Neural cell (in vitro differentiated cells): Measurements from ENCODE around the gene PIGQ.

ENCODE experiments used
- EP300 ChIP-seq: fragments of 450-650 bp; conservative IDR thresholded peaks from 2 replicates; pipeline ENCODE4 v1.6.1; 2014; ENCODE audit warnings: antibody characterized with exemption, mild to moderate bottlenecking, moderate library complexity; ENCODE audit not compliant: poor library complexity, severe bottlenecking
- EZH2 ChIP-seq: fragments of 200-600, 300-800 bp; shearing (Covaris generic), sonication (generic); IDR thresholded peaks from 2 replicates; pipeline ENCODE4 v1.6.1; 2014; ENCODE audit warnings: antibody characterized with exemption, low read length, borderline replicate concordance, mild to moderate bottlenecking; ENCODE audit not compliant: insufficient read depth, poor library complexity, severe bottlenecking
- POLR2AphosphoS5 ChIP-seq: IDR thresholded peaks from 2 replicates; pipeline ENCODE4 v1.6.1; 2012
- RAD21 ChIP-seq: fragments of 450-650 bp; conservative IDR thresholded peaks from 2 replicates; pipeline ENCODE4 v1.6.1; 2014; ENCODE audit warnings: antibody characterized with exemption, mild to moderate bottlenecking, moderate library complexity
- SMC3 ChIP-seq: fragments of 450-650 bp; conservative IDR thresholded peaks from 2 replicates; pipeline ENCODE4 v1.6.1; 2014; ENCODE audit warnings: antibody characterized with exemption, mild to moderate bottlenecking, moderate library complexity; ENCODE audit not compliant: poor library complexity
- TAF1 ChIP-seq: IDR thresholded peaks from 2 replicates; pipeline ENCODE4 v1.6.1; 2012; ENCODE audit warnings: low read depth
- TF ChIP-seq, protein P1 (sequence below): fragments of 450-650 bp; IDR thresholded peaks from 2 replicates; pipeline ENCODE4 v1.5.1; 2014; ENCODE audit warnings: antibody characterized with exemption, mild to moderate bottlenecking, moderate library complexity; ENCODE audit not compliant: poor library complexity, severe bottlenecking

DNA sequence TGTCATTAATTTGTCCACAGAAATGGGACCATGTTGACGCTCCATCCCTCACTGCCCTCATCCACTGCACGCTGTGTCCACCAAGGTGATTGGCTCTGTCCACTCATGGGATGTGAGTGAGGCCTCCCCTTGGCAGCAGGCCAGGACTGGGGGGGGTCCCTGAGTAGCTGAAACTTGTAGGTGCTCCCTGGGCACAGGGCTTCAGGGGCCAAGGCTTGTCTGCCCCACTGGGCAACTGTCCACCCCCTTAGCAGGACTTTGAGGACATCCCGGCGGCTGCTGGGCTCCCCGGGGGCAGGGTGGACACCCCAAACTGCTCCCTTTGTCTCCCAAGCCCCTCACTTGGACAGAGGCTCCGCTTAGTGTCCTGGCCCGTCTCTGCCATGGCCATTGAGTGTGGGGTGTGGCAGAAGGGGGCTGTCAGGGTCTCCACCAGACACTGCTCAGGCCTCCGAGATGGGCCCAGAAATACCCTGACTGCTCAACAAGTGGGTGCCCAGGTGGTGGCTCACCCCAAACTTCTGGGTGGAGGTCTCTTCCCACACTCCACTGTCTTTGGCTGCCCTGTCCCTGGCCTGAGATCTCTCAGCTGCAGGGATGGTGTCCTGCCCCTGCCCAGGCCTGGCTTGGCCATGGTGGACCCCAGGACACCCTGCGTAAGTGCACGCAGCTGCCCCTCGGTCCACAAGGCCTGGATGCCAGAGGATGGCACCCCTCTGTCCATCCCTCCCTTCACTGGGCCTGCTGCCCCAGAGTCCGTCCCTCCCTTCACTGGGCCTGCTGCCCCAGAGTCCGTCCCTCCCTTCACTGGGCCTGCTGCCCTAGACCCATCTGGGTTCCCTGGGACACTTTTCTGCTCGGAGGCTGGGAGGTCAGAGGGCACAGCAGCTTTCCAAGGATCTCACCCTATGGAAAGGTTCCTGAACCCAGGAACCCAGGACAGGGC lies 17.1 kb downstream of the PIGQ start:
- TF ChIP-seq, protein P1, sequence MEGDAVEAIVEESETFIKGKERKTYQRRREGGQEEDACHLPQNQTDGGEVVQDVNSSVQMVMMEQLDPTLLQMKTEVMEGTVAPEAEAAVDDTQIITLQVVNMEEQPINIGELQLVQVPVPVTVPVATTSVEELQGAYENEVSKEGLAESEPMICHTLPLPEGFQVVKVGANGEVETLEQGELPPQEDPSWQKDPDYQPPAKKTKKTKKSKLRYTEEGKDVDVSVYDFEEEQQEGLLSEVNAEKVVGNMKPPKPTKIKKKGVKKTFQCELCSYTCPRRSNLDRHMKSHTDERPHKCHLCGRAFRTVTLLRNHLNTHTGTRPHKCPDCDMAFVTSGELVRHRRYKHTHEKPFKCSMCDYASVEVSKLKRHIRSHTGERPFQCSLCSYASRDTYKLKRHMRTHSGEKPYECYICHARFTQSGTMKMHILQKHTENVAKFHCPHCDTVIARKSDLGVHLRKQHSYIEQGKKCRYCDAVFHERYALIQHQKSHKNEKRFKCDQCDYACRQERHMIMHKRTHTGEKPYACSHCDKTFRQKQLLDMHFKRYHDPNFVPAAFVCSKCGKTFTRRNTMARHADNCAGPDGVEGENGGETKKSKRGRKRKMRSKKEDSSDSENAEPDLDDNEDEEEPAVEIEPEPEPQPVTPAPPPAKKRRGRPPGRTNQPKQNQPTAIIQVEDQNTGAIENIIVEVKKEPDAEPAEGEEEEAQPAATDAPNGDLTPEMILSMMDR, result no peak
- TF ChIP-seq TAF1 (no peak), RAD21 (no peak), POLR2AphosphoS5 (no peak), EP300 (no peak), SMC3 (no peak), EZH2 (no peak)
